Naive thymus-derived CD8-positive, alpha-beta T cell (primary cell): ENCODE measurements around the gene KDM3B. TPM values are rescaled to one million over a fixed set of nuclear protein-coding genes. Genes with fewer than 3 reads are reported as not detected.

ENCODE experiments used
- ATAC-seq, 2 donors: fragments of 150-1000 bp; cut with Tn5 transposase in 1 of 2; sonication (Bioruptor Pico), chemical (Tn5 transposase) in 1 of 2; 1 replicate in 1 of 2; 2 replicates in 1 of 2; pipeline ENCODE4 v1.10.0; 2021; ENCODE audit warnings: mild to moderate bottlenecking in 2 of 2, moderate library complexity in 2 of 2
- POLR2A ChIA-PET: fragments of 350-600 bp; sonication (Branson Sonifier 250); formaldehyde crosslinking; loops from one replicate; lab custom pipeline; 2021; ENCODE audit warnings: antibody characterized with exemption; lab: Charles Lee
- DNase-seq, 10 donors: peaks; one replicate each; pipeline versions ENCODE4 v3.0.0 to v3.0.0-alpha.2; 2020 to 2022
- H3K27ac Mint-ChIP-seq, 10 donors: one replicate each; pipeline ENCODE4 v1.8.0; 2020 to 2022; ENCODE audit warnings: mild to moderate bottlenecking in 10 of 10, mixed read lengths in 10 of 10, moderate library complexity in 4 of 10, inconsistent platforms in 1 of 10
- H3K27me3 Mint-ChIP-seq, 5 donors: one replicate each; pipeline ENCODE4 v1.8.0; 2021 to 2022; ENCODE audit warnings: mixed read lengths in 5 of 5
- H3K36me3 Mint-ChIP-seq, 3 donors: one replicate each; pipeline ENCODE4 v1.8.0; 2020 to 2022; ENCODE audit warnings: mixed read lengths in 3 of 3, mild to moderate bottlenecking in 2 of 3, inconsistent platforms in 1 of 3
- H3K4me1 Mint-ChIP-seq, 4 donors: one replicate each; pipeline ENCODE4 v1.8.0; 2021 to 2022; ENCODE audit warnings: mixed read lengths in 4 of 4
- H3K4me3 Mint-ChIP-seq, 10 donors: one replicate each; pipeline ENCODE4 v1.8.0; 2020 to 2022; ENCODE audit warnings: mild to moderate bottlenecking in 10 of 10, mixed read lengths in 10 of 10, moderate library complexity in 6 of 10, inconsistent platforms in 1 of 10
- H3K9me3 Mint-ChIP-seq, 9 donors: one replicate each; pipeline ENCODE4 v1.8.0; 2020 to 2022; ENCODE audit warnings: mixed read lengths in 9 of 9, mild to moderate bottlenecking in 3 of 9, inconsistent platforms in 1 of 9, moderate library complexity in 1 of 9
- polyA plus RNA-seq, 3 donors: library from polyadenylated mRNA; unstranded; fragments of 300-500 nt; fragmentation: Illumina TruSeq; gene quantifications; one replicate each; pipeline ENCODE4 v1.2.3, GENCODE V29; 2021
- total RNA-seq, 8 experiments: library from RNA in 2 of 8; stranded (reverse) in 2 of 8; gene quantifications; one replicate each; pipeline ENCODE4 v1.2.3 and lab custom pipeline; 2021 to 2026

Gene KDM3B
- total and polyA plus RNA-seq, 5 experiments from 2014 or later = 6.9 to 97.5 (median 12.3) TPM

DNA sequence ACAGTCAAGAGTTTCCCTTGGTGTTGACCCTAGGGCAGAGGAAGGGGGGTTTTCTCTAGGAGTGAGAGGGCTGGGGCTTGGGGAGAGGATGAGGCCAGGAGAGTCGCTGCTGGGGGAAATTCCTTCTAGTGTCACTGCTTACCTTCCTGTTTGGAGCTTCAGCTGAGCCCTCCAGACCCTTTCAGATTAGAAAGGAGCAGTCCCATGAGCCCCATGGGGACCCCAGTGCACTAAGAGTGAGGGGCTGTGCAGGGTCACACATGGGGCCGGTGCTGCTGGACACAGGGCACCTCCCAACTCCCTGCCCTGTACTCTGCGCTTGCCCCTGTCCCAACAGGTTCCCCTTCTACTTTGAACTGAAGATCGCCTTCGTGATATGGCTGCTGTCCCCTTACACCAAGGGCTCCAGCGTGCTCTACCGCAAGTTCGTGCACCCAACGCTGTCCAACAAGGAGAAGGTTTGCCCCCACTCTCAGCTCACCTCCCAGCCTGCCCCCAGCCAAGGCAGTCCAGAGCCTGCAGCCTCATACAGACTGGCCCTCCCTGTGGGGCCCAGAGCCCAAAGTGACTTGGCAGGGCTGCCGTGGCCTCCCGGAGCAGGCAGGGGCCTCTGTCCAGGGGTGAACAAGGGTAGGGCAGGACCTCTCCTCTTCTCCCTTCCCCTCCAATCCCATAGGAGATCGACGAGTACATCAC lies 91.7 kb downstream of the KDM3B start:
- H3K27me3 Mint-ChIP-seq = no peaks in the 10 kb centered on the region

DNA sequence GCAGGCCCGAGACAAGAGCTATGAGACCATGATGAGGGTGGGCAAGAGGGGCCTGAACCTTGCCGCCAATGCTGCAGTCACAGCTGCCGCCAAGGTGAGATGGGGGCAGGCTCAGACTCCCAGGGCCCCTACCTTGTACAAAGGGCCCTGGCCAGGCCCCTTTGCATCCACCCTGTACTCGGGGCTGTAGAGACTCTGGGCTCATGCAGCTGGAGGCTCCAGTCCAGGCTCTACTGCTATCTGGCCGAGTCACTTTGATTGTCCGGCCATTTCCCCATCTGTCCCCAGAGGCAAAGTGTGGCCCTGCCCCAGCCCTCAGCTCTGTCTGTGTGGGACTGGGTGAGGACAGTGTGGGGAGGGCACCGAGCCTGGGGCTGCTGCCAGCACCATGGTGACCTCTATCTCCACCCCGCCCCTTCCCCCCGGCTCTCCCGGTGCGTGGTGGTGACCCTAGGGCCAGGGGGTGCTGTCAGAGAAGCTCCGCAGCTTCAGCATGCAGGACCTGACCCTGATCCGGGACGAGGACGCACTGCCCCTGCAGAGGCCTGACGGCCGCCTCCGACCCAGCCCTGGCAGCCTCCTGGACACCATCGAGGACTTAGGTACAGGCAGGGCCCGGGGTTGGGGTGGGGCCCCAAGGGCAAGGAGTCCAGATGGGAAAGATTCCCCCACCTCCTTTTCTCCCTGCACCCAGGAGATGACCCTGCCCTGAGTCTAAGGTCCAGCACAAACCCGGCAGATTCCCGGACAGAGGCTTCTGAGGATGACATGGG lies 92.5 kb downstream of the KDM3B start:
- POLR2A ChIA-PET = no interaction called here
- Mint-ChIP-seq H3K36me3 (no peaks in the 10 kb centered on the region), H3K27ac (no peak overlapping the region), H3K27me3 (no peaks in the 10 kb centered on the region), H3K4me3 (no peak overlapping the region), H3K4me1 (peaks cover 2 to 10% (median 6%) of the 10 kb centered on the region in 4 donors), H3K9me3 (no peaks in the 10 kb centered on the region)
- no peak for ATAC-seq
- DNase-seq = peak in 1 of 10 donors; percentile 62

More for the DNA sequence above, 91.7 kb downstream of the KDM3B start:
- Mint-ChIP-seq H3K4me1 (peaks cover 4 to 10% (median 6%) of the 10 kb centered on the region in 4 donors), H3K27ac (no peak overlapping the region), H3K36me3 (no peaks in the 10 kb centered on the region), H3K4me3 (no peak overlapping the region), H3K9me3 (no peaks in the 10 kb centered on the region)
- DNase-seq = peak in 1 of 10 donors; percentile 32
- ATAC-seq = no peak
- POLR2A ChIA-PET = no interaction called here

DNA sequence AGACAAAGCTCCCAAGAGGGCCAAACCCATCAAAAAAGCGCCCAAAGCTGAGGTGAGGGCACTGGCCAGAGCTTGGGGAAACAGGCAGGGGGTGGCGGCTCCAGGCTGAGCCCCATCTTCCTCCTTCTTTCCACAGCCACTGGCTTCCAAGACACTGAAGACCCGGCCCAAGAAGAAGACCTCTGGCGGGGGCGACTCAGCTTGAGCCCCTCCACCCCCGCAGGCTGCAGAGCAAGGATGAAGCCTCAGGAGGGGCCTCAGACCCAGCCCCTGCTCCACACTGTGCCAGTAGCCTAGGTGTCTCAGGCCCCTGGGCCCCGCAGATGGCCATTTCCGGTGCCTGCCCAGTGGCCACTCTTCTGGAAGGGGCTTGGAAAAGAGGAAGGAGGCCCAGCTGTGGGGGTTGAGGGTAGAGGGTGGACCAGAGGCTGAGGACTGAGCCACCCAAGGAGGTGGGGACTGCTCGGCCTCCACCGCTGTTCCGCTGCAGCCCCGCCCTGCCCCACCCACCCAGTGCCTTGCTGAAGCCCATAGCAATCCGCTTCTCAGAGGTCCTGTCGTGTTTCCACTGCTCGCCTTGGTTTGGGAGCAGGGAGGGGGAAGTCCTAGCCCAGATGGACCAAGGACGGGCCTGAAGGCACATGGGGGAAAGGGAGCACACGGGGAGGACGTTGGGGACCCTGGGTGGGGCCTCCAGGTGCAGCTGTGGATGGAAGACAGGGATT lies 93.2 kb downstream of the KDM3B start:
- POLR2A ChIA-PET = no interaction called here
- H3K4me1 Mint-ChIP-seq = peaks cover 2 to 7% (median 6%) of the 10 kb centered on the region in 4 donors

DNA sequence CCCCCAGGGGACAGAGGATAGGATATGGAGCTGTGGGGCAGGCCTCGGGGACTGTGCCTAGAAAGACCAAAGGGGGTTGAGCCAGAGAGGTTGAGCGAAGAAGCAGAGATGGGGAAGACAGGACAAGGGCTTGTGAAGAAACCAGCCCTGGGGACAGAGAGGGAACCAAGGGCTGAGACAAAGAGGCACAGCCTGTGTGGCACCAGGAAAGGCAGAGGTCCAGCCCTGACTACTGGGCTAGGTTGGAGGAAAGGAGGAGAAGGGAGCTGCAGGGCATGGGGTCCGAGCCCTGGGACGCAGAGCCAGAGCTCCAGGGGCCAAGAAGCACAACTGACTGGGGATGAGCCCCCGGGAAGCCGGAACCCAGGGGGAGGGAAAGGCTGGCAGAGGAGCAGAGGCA lies 95.6 kb downstream of the KDM3B start:
- Mint-ChIP-seq H3K9me3 (no peaks in the 10 kb centered on the region), H3K4me3 (no peak overlapping the region), H3K27me3 (no peaks in the 10 kb centered on the region), H3K4me1 (peaks cover 3 to 7% (median 6%) of the 10 kb centered on the region in 4 donors), H3K27ac (peak overlapping the region in 1 of 10 donors; percentile 47), H3K36me3 (no peaks in the 10 kb centered on the region)
- no peak for ATAC-seq
- POLR2A ChIA-PET = interaction anchor here (3.1 kb wide), 1 partner anchor 17 kb away, joined by 21 read pairs; the partner anchor contains the start of gene EGR1
- DNase-seq = no peak

More for the DNA sequence above, 93.2 kb downstream of the KDM3B start:
- H3K36me3 Mint-ChIP-seq = no peaks in the 10 kb centered on the region
- no peak overlapping the region for H3K27ac Mint-ChIP-seq
- H3K9me3 Mint-ChIP-seq = no peaks in the 10 kb centered on the region
- H3K4me3 Mint-ChIP-seq = no peak overlapping the region
- no peaks in the 10 kb centered on the region for H3K27me3 Mint-ChIP-seq
- peak in 1 of 10 donors; percentile 36 for DNase-seq
- ATAC-seq = no peak

DNA sequence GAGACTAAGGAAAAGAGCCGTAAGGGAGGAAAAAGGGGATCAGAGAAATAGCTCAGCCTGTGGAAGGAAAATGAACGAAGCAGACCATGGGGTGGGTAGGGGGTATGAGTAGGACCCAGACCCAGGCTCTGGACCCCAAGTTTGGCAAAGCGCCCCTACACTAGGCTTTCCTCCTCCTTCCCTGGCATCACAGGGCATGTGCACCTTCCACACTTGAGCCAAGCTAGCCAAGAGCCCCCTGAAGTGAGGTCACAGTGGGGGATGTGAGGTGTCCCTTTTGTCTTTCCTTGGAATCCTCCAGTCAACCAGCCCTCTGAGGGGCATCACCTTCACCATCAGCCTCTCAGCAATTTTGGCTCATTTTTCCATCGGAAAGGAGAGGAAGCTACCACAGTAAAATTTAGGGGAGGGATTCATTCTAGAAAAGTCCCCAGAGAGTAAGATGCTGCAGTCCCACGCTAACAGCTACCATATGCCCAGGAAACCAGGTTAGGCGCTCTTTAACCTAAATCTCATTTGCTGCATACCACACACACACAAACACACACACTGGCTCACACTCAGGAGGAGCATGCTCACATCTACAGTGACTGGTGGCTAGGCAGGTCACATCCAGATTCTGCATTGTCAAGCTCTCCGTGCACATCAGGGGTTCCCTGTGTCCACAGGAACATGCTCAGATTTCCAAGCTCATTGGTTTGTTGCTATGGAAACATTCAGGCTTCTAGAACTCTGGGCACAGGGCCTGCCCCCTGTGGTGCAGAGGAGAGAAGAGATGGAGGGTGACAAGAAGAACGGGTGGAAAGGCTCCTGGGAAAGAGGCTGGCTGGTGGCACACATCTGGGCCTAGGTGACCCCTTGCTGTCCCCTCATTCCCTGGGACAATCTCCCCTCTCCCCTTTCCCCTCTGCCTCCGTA lies 96.3 kb downstream of the KDM3B start:
- Mint-ChIP-seq H3K4me1 (peaks cover 3 to 7% (median 6%) of the 10 kb centered on the region in 4 donors), H3K27me3 (no peaks in the 10 kb centered on the region), H3K4me3 (no peak overlapping the region), H3K36me3 (no peaks in the 10 kb centered on the region), H3K9me3 (no peaks in the 10 kb centered on the region), H3K27ac (peak overlapping the region in 1 of 10 donors; percentile 47)
- POLR2A ChIA-PET = interaction anchor here (0.5 to 3.1 kb wide), 4 partner anchors 16 to 707 kb away, joined by 3 to 21 read pairs (median 3); partner anchors contain the start of gene EGR1
- no peak for DNase-seq
- no peak for ATAC-seq

DNA sequence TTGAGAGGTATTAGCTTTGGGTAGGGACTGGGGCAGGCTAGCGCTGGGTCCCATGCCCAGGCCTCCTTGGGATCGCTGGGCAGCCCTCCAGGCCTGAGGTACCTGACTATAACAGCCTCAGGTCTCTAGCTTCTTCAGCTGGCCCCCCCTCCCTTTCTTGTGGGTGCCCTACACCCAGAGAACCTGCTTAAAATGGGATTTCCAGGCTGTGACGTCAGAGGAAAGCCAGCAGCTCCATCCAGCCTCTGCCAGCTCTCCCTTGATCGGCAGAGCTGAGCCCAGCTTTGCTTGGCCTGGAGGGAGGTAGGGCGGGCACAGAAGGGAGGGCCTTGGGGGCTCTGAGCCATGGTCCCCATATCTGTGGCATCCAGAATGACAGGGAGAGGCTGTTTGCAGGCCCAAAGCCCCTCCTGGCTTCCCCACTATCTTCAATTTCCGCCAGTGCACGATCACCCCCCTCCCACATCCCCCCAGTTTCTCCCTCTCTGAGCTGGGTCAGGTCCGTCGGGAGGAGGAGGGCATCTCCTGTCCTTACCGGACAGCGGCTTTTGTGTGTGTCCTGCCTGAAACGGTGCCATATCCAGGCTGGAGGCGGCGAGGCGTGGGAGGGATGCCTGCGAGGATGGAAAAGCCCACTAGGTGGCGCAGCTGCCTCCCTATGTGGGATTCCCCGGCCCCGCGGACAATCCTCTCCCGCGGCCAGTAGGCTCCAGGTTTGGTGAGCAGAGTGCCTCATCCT lies 97.2 kb downstream of the KDM3B start:
- POLR2A ChIA-PET = interaction anchor here (0.5 to 3.1 kb wide), 8 partner anchors 15 to 896 kb away, joined by 3 to 21 read pairs (median 4); partner anchors contain the start of gene EGR1
- no peaks in the 10 kb centered on the region for H3K27me3 Mint-ChIP-seq
- ATAC-seq = peak; percentile 88 to 97
- peak overlapping the region in 2 of 10 donors; percentile 72 to 74 for H3K27ac Mint-ChIP-seq
- peak overlapping the region in 4 of 10 donors; percentile 34 to 39 (median 36) for H3K4me3 Mint-ChIP-seq
- no peaks in the 10 kb centered on the region for H3K36me3 Mint-ChIP-seq
- peaks cover 3 to 7% (median 6%) of the 10 kb centered on the region in 4 donors for H3K4me1 Mint-ChIP-seq
- DNase-seq = peak; percentile 48 to 82 (median 68)
- H3K9me3 Mint-ChIP-seq = no peaks in the 10 kb centered on the region

DNA sequence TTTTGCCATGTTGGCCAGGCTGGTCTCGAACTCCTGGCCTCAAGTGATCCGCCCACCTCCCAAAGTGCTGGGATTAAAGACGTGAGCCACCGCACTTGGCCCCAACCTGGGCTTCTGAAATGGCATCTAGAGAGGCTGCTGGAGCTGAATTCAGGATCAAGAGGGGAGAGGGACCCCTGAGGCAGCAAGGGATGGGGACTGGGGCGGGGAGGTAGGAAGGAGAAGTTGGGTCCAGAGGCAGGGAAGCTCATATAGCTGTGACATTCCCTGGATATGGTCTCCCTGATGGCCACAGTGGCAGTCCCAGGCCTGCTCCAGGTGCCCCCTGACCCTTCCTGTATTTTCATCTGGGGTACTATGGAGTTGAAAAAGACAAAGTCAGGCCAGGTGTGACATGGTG lies 98.5 kb downstream of the KDM3B start:
- H3K4me3 Mint-ChIP-seq = no peak overlapping the region
- H3K9me3 Mint-ChIP-seq = no peaks in the 10 kb centered on the region
- no peaks in the 10 kb centered on the region for H3K36me3 Mint-ChIP-seq
- no peak for ATAC-seq
- H3K27ac Mint-ChIP-seq = peak overlapping the region in 1 of 10 donors; percentile 11
- H3K4me1 Mint-ChIP-seq = peaks cover 3 to 7% (median 6%) of the 10 kb centered on the region in 4 donors
- POLR2A ChIA-PET = interaction anchor here (0.7 kb wide), 1 partner anchor 61 kb away, joined by 3 read pairs; no protein-coding TSS in a partner anchor
- H3K27me3 Mint-ChIP-seq = no peaks in the 10 kb centered on the region
- no peak for DNase-seq

DNA sequence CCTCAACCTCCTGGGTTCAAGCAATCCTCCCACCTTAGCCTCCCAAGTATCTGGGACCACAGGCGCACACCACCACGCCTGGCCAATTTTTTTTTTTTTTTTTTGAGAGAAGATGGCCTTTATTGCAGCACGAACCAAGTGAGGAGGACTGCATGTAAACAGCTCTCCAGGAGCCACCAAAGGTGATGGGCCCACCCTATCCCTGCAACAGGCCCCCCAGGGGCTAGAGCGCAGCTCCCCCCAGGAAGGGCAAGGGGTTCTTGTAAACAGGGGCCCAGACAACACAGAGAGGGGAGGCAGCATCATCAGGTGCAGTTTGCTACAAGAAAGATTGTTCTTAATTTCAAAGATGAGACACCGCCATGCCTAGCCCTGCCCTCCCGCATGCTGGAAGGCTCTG lies 100.2 kb downstream of the KDM3B start:
- no peak for ATAC-seq
- H3K4me3 Mint-ChIP-seq = no peak overlapping the region
- H3K27me3 Mint-ChIP-seq = no peaks in the 10 kb centered on the region
- no peaks in the 10 kb centered on the region for H3K36me3 Mint-ChIP-seq
- no peak for DNase-seq
- H3K4me1 Mint-ChIP-seq = peaks cover 4 to 13% (median 9%) of the 10 kb centered on the region in 4 donors
- POLR2A ChIA-PET = interaction anchor here (1.6 kb wide), 1 partner anchor 12 kb away, joined by 5 read pairs; no protein-coding TSS in a partner anchor
- H3K27ac Mint-ChIP-seq = peak overlapping the region in 1 of 10 donors; percentile 25
- H3K9me3 Mint-ChIP-seq = no peaks in the 10 kb centered on the region

DNA sequence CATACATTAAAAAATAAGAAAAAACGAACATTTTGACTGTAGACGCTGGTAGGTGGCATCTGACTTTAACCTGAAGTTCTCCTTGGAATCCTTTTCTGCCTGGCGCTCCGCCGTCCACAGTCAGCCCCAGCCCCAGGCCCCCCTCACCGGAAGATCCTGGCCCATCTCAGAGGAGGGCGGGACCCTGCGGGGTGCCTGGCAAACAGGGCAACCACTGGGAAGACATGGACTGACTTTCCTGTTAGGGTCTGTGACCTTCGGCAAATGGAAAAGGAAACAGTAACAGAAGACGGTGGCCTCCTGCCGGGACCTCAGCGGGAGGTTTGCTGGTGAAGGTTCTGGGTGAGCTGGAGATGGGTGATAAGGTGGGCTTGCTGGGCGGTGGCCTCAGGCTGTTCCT lies 101.1 kb downstream of the KDM3B start:
- H3K9me3 Mint-ChIP-seq = no peaks in the 10 kb centered on the region
- H3K36me3 Mint-ChIP-seq = no peaks in the 10 kb centered on the region
- H3K4me1 Mint-ChIP-seq = peaks cover 8 to 22% (median 17%) of the 10 kb centered on the region in 4 donors
- POLR2A ChIA-PET = interaction anchor here (1.6 kb wide), 1 partner anchor 11 kb away, joined by 5 read pairs; no protein-coding TSS in a partner anchor
- H3K4me3 Mint-ChIP-seq = no peak overlapping the region
- H3K27me3 Mint-ChIP-seq = no peaks in the 10 kb centered on the region
- no peak overlapping the region for H3K27ac Mint-ChIP-seq
- ATAC-seq (no peak), DNase-seq (no peak)

DNA sequence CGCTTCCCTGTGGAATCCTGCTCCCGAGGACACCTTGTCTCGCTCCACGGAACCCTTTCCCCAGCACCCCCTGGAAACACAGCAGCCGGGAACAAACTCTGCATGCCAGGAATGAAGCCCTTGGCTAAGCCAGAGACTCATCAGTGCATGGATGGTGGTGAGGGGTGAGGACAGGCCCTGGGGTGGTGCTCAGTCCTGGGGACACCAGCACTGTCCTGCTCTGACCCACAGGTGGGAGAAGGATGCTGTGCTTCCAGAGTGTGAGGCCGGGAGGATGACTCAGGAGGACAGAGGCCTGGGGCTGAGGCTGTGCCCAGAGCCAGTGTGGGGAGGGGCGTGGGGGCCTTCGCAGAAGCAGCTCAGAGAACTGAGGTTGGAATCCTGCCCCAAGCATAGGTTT lies 101.6 kb downstream of the KDM3B start:
- POLR2A ChIA-PET = no interaction called here
- H3K9me3 Mint-ChIP-seq = no peaks in the 10 kb centered on the region
- H3K36me3 Mint-ChIP-seq = no peaks in the 10 kb centered on the region
- no peak overlapping the region for H3K4me3 Mint-ChIP-seq
- H3K27me3 Mint-ChIP-seq = no peaks in the 10 kb centered on the region
- DNase-seq (no peak), ATAC-seq (no peak)
- peaks cover 12 to 27% (median 23%) of the 10 kb centered on the region in 4 donors for H3K4me1 Mint-ChIP-seq
- H3K27ac Mint-ChIP-seq = no peak overlapping the region
